ENCODE measurements around the gene NDUFB7. TPM values are rescaled to one million over a fixed set of nuclear protein-coding genes. Genes with fewer than 3 reads are reported as not detected.

The NDUFB7 gene
- total RNA-seq, 1 donor from 2014 or later, result 128 TPM

DNA sequence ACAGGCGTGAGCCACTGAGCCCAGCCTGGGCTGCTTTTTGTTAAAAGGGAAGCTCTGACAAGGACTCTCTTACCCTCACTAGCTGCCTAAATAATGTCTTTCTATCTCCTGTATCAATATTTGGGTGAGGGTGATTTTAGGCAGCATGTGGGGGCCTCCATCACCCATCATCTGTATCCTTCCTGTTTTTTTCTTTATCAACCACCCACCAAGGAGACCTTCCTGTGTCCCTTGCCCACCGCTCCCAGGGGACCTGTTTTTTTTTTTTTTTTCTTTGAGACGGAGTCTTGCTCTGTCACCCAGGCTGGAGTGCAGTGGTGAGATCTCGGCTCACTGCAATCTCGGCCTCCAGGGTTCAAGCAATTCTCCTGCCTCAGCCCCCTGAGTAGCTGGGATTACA, 5.4 kb upstream of the NDUFB7 start:
- Mint-ChIP-seq H3K4me3 (no peak overlapping the region), H3K36me3 (ENCODE audit: low read depth) (no peaks in the 10 kb centered on the region), H3K4me1 (peaks cover 6% of the 10 kb centered on the region), H3K27me3 (ENCODE audit: low read depth) (no peaks in the 10 kb centered on the region), H3K9me3 (no peaks in the 10 kb centered on the region), H3K27ac (ENCODE audit: unreplicated experiment) (no peak overlapping the region)
- TF ChIP-seq, protein P1, sequence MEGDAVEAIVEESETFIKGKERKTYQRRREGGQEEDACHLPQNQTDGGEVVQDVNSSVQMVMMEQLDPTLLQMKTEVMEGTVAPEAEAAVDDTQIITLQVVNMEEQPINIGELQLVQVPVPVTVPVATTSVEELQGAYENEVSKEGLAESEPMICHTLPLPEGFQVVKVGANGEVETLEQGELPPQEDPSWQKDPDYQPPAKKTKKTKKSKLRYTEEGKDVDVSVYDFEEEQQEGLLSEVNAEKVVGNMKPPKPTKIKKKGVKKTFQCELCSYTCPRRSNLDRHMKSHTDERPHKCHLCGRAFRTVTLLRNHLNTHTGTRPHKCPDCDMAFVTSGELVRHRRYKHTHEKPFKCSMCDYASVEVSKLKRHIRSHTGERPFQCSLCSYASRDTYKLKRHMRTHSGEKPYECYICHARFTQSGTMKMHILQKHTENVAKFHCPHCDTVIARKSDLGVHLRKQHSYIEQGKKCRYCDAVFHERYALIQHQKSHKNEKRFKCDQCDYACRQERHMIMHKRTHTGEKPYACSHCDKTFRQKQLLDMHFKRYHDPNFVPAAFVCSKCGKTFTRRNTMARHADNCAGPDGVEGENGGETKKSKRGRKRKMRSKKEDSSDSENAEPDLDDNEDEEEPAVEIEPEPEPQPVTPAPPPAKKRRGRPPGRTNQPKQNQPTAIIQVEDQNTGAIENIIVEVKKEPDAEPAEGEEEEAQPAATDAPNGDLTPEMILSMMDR (conservative IDR thresholded peaks at IDR 0.05), result no peak
- DNase-seq (ENCODE audit: low read depth, low spot score), result no peak

DNA sequence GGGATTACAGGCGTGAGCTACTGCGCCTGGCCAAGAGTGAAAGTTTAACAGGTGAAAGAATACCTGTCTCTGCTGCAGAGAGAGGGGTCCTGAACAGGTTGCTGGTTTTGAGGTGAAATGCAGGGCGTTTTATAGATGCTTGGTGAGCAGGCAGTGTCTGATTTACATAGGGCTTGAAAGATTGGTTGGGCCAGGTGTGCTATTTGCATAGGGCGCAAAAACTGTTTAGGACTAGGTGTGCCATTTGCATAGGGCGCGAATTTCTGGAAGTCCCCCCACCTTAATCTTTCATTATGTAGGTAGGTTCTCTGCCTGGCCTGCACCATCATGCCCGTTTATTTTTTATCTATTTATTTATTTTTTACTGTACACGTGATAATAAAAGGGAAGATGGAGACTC, 4.5 kb upstream of the NDUFB7 start:
- TF ChIP-seq, protein P1 (conservative IDR thresholded peaks at IDR 0.05), result no peak
- H3K9me3 Mint-ChIP-seq, result no peaks in the 10 kb centered on the region
- no peak overlapping the region for H3K27ac Mint-ChIP-seq (ENCODE audit: unreplicated experiment)
- H3K4me3 Mint-ChIP-seq, result no peak overlapping the region
- H3K4me1 Mint-ChIP-seq, result peaks cover 13% of the 10 kb centered on the region
- no peaks in the 10 kb centered on the region for H3K36me3 Mint-ChIP-seq (ENCODE audit: low read depth)
- H3K27me3 Mint-ChIP-seq (ENCODE audit: low read depth), result no peaks in the 10 kb centered on the region
- no peak for DNase-seq (ENCODE audit: low read depth, low spot score)

GRCh38 chr19:14575428-14575980, 3.6 kb upstream of the NDUFB7 start:
- no peaks in the 10 kb centered on the region for H3K9me3 Mint-ChIP-seq
- peaks cover 13% of the 10 kb centered on the region for H3K4me1 Mint-ChIP-seq
- no peak overlapping the region for H3K4me3 Mint-ChIP-seq
- TF ChIP-seq, protein P1 (conservative IDR thresholded peaks at IDR 0.05), result no peak
- H3K27ac Mint-ChIP-seq (ENCODE audit: unreplicated experiment), result no peak overlapping the region
- DNase-seq (ENCODE audit: low read depth, low spot score), result no peak
- H3K27me3 Mint-ChIP-seq (ENCODE audit: low read depth), result no peaks in the 10 kb centered on the region
- H3K36me3 Mint-ChIP-seq (ENCODE audit: low read depth), result no peaks in the 10 kb centered on the region

GRCh38 chr19:14570864-14571527, 870 bp downstream of the NDUFB7 start:
- no peak for DNase-seq (ENCODE audit: low read depth, low spot score)
- H3K27me3 Mint-ChIP-seq (ENCODE audit: low read depth), result no peaks in the 10 kb centered on the region
- peak overlapping the region; percentile 97 for H3K4me3 Mint-ChIP-seq
- peak overlapping the region; percentile 35 for H3K27ac Mint-ChIP-seq (ENCODE audit: unreplicated experiment)
- no peaks in the 10 kb centered on the region for H3K9me3 Mint-ChIP-seq
- peaks cover 18% of the 10 kb centered on the region for H3K4me1 Mint-ChIP-seq
- peaks cover 3% of the 10 kb centered on the region for H3K36me3 Mint-ChIP-seq (ENCODE audit: low read depth)
- TF ChIP-seq, protein P1 (conservative IDR thresholded peaks at IDR 0.05), result no peak

DNA sequence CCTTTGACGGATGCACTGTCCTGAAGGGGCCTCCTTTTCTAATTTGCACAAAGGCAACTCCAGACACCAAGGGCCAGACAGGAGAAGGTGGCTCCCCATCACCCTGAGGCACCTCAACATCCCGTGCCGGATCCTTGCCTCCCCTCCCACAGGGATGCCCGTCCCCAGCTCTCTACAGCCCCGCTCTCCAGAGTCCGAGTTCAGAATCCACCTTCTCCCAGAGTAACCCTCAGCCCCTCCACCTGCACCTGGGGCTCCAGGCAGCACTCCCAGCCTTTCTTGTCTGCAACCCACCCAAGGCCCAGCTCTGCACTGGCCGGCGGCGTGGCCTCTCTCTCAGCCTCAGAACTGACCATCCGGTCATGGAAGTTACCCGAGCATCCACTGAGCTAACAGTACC, 4.8 kb downstream of the NDUFB7 start:
- H3K27ac Mint-ChIP-seq (ENCODE audit: unreplicated experiment), result peak overlapping the region; percentile 67
- no peaks in the 10 kb centered on the region for H3K9me3 Mint-ChIP-seq
- peak overlapping the region; percentile 47 for H3K4me3 Mint-ChIP-seq
- TF ChIP-seq, protein P1 (conservative IDR thresholded peaks at IDR 0.05), result no peak
- H3K4me1 Mint-ChIP-seq, result peaks cover 11% of the 10 kb centered on the region
- no peak for DNase-seq (ENCODE audit: low read depth, low spot score)
- no peaks in the 10 kb centered on the region for H3K27me3 Mint-ChIP-seq (ENCODE audit: low read depth)
- peaks cover 5% of the 10 kb centered on the region for H3K36me3 Mint-ChIP-seq (ENCODE audit: low read depth)

All from neural crest cell (in vitro differentiated cells).